H7 (cell line): ENCODE measurements around the gene MMP28. TPM values are rescaled to one million over a fixed set of nuclear protein-coding genes. Genes with fewer than 3 reads are reported as not detected.

Experiments used
- DNase-seq: peaks from one replicate; pipeline ENCODE4 v3.0.0; 2012
- H3K27me3 ChIP-seq: 2 replicates; pipeline ENCODE4 v1.6.0; 2011; ENCODE audit warnings: mild to moderate bottlenecking, low read length; ENCODE audit not compliant: control insufficient read depth, insufficient read depth
- H3K36me3 ChIP-seq: replicated peaks from 2 replicates; pipeline ENCODE4 v1.5.1; 2011; ENCODE audit warnings: low read length; ENCODE audit not compliant: control insufficient read depth, insufficient read depth
- H3K4me3 ChIP-seq: 2 replicates; pipeline ENCODE4 v1.5.1; 2011; ENCODE audit warnings: low read depth, mild to moderate bottlenecking, control low read depth, low read length, moderate library complexity; ENCODE audit not compliant: insufficient read depth
- total RNA-seq: library from RNA; depleted of rRNA; stranded (reverse); fragments of >200 nt; shearing (Covaris generic); gene quantifications from 2 replicates; pipeline ENCODE4 v1.2.3, GENCODE V29; 2014

MMP28 gene
- total RNA-seq, 1 experiment from 2014 or later: not detected

DNA sequence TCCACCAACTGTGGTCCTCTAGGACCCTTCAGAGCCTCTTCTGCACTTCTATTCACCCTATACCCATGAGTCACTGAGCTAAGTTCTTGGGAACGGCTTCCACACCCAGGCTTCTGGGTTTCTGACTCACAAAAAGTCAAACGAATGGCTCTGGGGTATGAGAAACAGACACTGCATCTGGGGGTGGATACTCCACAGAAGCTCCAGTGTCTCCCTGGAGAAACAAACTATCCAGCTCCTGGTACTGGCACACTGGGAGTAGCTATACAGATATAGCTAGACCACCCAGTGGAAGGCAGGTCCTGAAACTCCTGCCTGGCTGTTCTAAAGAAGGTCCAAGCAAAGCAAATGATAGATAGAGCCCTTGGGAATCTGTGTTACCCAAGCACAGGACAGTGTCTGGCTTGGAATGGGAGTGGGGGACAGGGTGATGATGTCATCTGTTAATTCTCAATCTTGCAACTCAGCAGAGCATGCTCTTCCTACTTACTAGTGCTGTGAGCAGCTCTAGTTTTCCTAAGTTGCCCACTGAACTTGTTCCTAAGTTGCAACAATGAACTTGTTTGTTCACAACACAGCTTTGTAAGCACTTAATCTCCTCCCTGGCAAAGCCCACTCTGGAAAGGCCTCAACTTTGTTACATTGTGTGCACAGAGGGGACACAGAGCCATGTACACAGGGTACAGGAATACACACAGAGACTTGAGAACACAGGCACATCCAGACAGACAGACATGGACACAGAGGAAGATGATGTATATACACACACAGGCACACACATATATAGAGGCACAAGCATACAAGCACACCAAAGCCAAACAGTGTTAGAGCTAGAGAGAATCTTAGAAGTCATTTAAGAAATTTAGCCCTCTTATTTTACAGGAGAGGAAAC, 6.7 kb downstream of the MMP28 start:
- H3K27me3 ChIP-seq: peaks cover 14% of the 10 kb centered on the region
- DNase-seq: no peak
- no peaks in the 10 kb centered on the region for H3K36me3 ChIP-seq
- H3K4me3 ChIP-seq: no peak overlapping the region

- Histone ChIP-seq H3K36me3 (no peaks in the 10 kb centered on the region), H3K4me3 (no peak overlapping the region), H3K27me3 (no peaks in the 10 kb centered on the region; the same call in 1 of the 2 replicates)
- DNase-seq: no peak
These were observed 8.5 kb downstream of the MMP28 start for GRCh38 chr17:35786941-35787432.

DNA sequence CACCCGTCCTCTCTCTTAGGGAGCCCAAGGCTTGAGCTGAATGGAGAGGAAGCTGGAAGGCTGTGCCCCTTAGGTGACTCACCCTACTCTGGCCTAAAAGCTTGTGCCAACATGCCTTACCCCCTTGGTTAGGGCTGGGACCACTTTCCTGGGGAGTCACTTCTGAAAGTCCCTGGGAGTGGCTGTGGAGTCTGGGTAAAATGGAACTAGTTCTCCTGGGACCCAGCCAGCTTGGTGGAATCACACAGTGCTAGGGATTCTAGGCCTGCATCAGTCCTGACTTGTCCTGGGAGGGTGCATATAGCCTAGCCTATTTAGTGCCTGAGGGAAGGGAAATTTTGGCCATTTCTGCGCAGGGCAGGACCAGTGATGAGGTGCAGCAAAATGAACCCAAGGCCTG, 10.5 kb downstream of the MMP28 start:
- no peak for DNase-seq
- Histone ChIP-seq H3K36me3 (no peaks in the 10 kb centered on the region), H3K4me3 (no peak overlapping the region), H3K27me3 (no peaks in the 10 kb centered on the region)

DNA sequence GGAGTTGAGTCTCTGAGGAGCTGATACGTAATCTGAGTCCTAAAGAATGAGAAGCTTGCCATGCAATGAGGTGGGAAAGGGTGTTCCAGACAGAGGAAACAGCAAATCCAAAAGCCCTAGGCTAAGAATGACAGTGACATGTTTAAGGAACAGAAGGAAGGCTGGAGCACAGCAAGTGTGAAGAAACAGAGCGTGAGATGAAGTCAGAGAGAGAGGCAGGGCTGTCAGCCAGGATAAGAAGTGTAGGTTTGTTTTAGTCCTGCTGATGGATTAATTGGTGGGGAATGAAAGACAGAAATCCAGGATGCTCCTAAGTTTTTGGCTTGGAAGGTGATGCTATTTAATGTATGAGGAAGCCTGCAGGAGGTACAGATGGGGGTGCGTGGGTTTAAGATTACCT, 14.5 kb downstream of the MMP28 start:
- DNase-seq: no peak
- H3K36me3 ChIP-seq: no peaks in the 10 kb centered on the region
- H3K4me3 ChIP-seq: no peak overlapping the region
- H3K27me3 ChIP-seq: no peaks in the 10 kb centered on the region

GRCh38 chr17:35778641-35779196, 16.7 kb downstream of the MMP28 start:
- Histone ChIP-seq H3K4me3 (no peak overlapping the region), H3K36me3 (no peaks in the 10 kb centered on the region), H3K27me3 (no peaks in the 10 kb centered on the region)
- no peak for DNase-seq

GRCh38 chr17:35775583-35775982, 19.9 kb downstream of the MMP28 start:
- DNase-seq: no peak
- H3K27me3 ChIP-seq: no peaks in the 10 kb centered on the region
- no peaks in the 10 kb centered on the region for H3K36me3 ChIP-seq
- H3K4me3 ChIP-seq: no peak overlapping the region

- Histone ChIP-seq H3K27me3 (no peaks in the 10 kb centered on the region), H3K36me3 (no peaks in the 10 kb centered on the region), H3K4me3 (no peak overlapping the region)
- DNase-seq: no peak
These were observed 20.4 kb downstream of the MMP28 start for GRCh38 chr17:35775039-35775438.

GRCh38 chr17:35774499-35774898, 20.9 kb downstream of the MMP28 start:
- no peak overlapping the region for H3K4me3 ChIP-seq
- H3K27me3 ChIP-seq: no peaks in the 10 kb centered on the region
- no peak for DNase-seq
- no peaks in the 10 kb centered on the region for H3K36me3 ChIP-seq

- Histone ChIP-seq H3K27me3 (no peaks in the 10 kb centered on the region), H3K4me3 (no peak overlapping the region), H3K36me3 (no peaks in the 10 kb centered on the region)
- DNase-seq: no peak
These were observed 21.6 kb downstream of the MMP28 start for GRCh38 chr17:35773679-35774425.

DNA sequence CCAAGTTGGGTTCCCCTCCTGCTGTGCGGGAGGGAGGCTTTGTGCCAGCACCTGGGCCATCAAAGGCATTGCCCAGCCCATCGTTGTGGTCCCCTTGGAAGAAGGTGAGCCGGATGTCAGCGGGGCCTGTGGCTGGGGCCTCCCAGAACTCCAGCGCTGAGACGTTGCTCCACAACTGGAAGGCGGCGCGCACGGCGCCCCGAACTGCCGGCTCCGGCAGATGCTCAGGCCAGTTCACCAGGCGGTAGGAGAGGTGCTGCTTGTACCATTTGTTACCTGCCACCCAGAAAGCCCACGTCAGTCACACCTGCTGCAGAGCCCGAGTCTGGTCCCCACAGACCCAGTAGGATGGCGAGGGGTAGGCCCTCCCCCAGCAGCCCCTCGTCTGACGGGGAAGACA, 22.3 kb downstream of the MMP28 start:
- no peak for DNase-seq
- Histone ChIP-seq H3K36me3 (no peaks in the 10 kb centered on the region), H3K4me3 (no peak overlapping the region), H3K27me3 (no peaks in the 10 kb centered on the region)

- peak; percentile 58 for DNase-seq
- no peaks in the 10 kb centered on the region for H3K27me3 ChIP-seq
These were observed 25.4 kb downstream of the MMP28 start for GRCh38 chr17:35769895-35770486.

GRCh38 chr17:35768797-35769196, 26.6 kb downstream of the MMP28 start:
- no peaks in the 10 kb centered on the region for H3K36me3 ChIP-seq
- H3K4me3 ChIP-seq: no peak overlapping the region
- peaks cover 2% of the 10 kb centered on the region; the same call in 1 of the 2 replicates for H3K27me3 ChIP-seq
- DNase-seq: no peak

More at GRCh38 chr17:35769895-35770486, 25.4 kb downstream of the MMP28 start:
- Histone ChIP-seq H3K4me3 (no peak overlapping the region), H3K36me3 (no peaks in the 10 kb centered on the region)

GRCh38 chr17:35766903-35767510, 28.4 kb downstream of the MMP28 start:
- no peak overlapping the region for H3K4me3 ChIP-seq
- H3K27me3 ChIP-seq: peaks cover 2% of the 10 kb centered on the region; the same call in 1 of the 2 replicates
- peak; percentile 69 for DNase-seq
- H3K36me3 ChIP-seq: no peaks in the 10 kb centered on the region

DNA sequence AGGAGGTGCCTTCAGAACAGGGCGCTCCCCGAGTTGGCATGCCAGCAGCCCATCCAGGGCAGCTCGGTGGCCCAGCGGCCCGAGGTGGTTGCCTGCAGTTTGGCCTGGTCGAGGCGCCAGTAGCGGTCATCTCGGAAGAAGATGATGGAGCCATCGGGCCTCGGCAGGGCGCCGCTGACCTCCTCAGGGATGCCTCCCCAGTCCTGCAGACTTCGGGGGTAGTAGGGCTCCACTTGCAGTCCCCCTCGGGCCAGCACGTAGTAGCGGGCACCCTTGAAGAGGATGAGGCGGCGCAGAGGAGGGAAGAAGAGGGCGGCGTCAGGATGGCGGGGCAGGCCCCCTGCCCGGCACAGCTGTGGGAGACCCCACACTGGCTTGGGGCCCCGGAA, 29.0 kb downstream of the MMP28 start:
- peaks cover 2% of the 10 kb centered on the region; the same call in 1 of the 2 replicates for H3K27me3 ChIP-seq
- DNase-seq: peak; percentile 53
- no peak overlapping the region for H3K4me3 ChIP-seq
- no peaks in the 10 kb centered on the region for H3K36me3 ChIP-seq
